ENCODE measurements around the gene ENOPH1. TPM values are rescaled to one million over a fixed set of nuclear protein-coding genes. Genes with fewer than 3 reads are reported as not detected.

ENOPH1 gene
- total RNA-seq, 2 experiments from 2014 or later = 17.9 to 19.4 TPM

DNA sequence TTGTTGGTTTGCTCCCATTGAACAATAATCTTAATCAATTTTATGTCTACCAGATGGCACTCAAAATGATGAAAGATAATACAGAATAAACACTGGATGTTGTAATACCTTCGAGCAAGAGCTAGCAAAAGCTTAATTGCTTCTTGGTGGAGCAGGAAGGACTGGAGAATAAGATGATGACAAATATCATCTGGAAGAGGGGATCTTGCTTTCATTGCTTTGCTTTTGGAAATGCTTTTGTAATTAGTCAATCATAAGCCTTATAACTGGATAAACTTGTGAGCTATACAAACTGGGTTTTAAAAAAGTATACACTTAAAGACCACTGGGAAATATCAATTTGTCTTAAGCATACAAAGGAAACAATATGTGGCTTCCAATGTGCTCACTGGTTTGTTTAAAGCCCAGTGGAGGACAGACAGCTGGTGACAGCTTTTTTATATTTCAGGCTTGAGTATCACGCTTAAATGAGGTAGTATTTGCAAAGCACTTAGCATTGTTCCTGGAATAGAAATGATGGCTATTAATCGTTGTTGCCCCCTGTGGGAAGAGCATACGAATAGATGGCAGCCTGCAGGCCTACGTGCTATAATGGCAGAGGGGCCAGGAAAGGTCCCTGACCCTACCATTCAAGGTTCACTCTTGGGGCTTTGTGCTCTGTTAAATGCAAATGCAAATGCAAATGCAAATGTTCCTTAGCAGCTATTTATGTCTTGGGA lies 70.2 kb downstream of the ENOPH1 start:
- ATAC-seq (ENCODE audit: poor library complexity) = no peak
- ChIA-PET CTCF (interaction anchor here (0.8 kb wide), 1 partner anchor 8 kb away, joined by 3 read pairs; no protein-coding TSS in a partner anchor), POLR2A (no interaction called here)
- DNase-seq = no peak
- H3K9me3 ChIP-seq (ENCODE audit: control insufficient read depth in 1 of 2, insufficient read depth in 1 of 2, low read length in 2 of 2) = no peaks in the 10 kb centered on the region
- Mint-ChIP-seq H3K4me3 (no peak overlapping the region), H3K27me3 (no peaks in the 10 kb centered on the region), H3K27ac (no peak overlapping the region), H3K9me3 (no peaks in the 10 kb centered on the region), H3K4me1 (ENCODE audit: low read depth) (no peaks in the 10 kb centered on the region), H3K36me3 (ENCODE audit: low read depth) (no peaks in the 10 kb centered on the region)
- no peak overlapping the region for H3K4me3 ChIP-seq (ENCODE audit: low read length)
- TF ChIP-seq, protein P1, sequence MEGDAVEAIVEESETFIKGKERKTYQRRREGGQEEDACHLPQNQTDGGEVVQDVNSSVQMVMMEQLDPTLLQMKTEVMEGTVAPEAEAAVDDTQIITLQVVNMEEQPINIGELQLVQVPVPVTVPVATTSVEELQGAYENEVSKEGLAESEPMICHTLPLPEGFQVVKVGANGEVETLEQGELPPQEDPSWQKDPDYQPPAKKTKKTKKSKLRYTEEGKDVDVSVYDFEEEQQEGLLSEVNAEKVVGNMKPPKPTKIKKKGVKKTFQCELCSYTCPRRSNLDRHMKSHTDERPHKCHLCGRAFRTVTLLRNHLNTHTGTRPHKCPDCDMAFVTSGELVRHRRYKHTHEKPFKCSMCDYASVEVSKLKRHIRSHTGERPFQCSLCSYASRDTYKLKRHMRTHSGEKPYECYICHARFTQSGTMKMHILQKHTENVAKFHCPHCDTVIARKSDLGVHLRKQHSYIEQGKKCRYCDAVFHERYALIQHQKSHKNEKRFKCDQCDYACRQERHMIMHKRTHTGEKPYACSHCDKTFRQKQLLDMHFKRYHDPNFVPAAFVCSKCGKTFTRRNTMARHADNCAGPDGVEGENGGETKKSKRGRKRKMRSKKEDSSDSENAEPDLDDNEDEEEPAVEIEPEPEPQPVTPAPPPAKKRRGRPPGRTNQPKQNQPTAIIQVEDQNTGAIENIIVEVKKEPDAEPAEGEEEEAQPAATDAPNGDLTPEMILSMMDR (IDR thresholded peaks at IDR 0.05) = no peak
- intact Hi-C loops (cut with DNase I, micrococcal nuclease) = no loop called here
- no peaks in the 10 kb centered on the region for H3K36me3 ChIP-seq (ENCODE audit: insufficient read depth, low read length)
- H3K4me1 ChIP-seq (ENCODE audit: insufficient read depth, low read length) = no peaks in the 10 kb centered on the region
- H3K27ac ChIP-seq (ENCODE audit: low read depth in 1 of 2, low read length in 2 of 2) = no peak overlapping the region
- H3K27me3 ChIP-seq (ENCODE audit: control insufficient read depth in 1 of 2, insufficient read depth in 2 of 2, low read length in 2 of 2) = no peaks in the 10 kb centered on the region

DNA sequence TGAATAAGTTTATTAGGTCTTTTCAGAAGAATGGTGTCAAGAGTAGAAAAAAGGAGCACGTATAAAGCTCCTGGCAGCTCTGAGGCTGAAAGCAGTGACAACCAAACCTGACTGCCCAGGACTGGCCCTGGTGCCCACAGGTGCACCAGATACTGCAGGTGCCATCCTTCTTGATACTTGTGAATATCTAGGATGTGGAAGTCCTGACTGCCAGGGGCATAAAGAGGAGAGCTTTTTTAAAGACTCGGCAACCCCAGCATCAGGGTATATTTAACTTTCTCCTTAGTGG lies 70.7 kb downstream of the ENOPH1 start:
- TF ChIP-seq, protein P1 (IDR thresholded peaks at IDR 0.05) = no peak
- Histone ChIP-seq H3K4me3 (ENCODE audit: low read length) (no peak overlapping the region), H3K27ac (ENCODE audit: low read depth in 1 of 2, low read length in 2 of 2) (no peak overlapping the region), H3K4me1 (ENCODE audit: insufficient read depth, low read length) (no peaks in the 10 kb centered on the region), H3K9me3 (ENCODE audit: control insufficient read depth in 1 of 2, insufficient read depth in 1 of 2, low read length in 2 of 2) (no peaks in the 10 kb centered on the region), H3K27me3 (ENCODE audit: control insufficient read depth in 1 of 2, insufficient read depth in 2 of 2, low read length in 2 of 2) (no peaks in the 10 kb centered on the region), H3K36me3 (ENCODE audit: insufficient read depth, low read length) (no peaks in the 10 kb centered on the region)
- Mint-ChIP-seq H3K27me3 (no peaks in the 10 kb centered on the region), H3K27ac (no peak overlapping the region), H3K9me3 (no peaks in the 10 kb centered on the region), H3K4me3 (no peak overlapping the region), H3K4me1 (ENCODE audit: low read depth) (no peaks in the 10 kb centered on the region), H3K36me3 (ENCODE audit: low read depth) (no peaks in the 10 kb centered on the region)
- ChIA-PET CTCF (interaction anchor here (0.8 kb wide), 1 partner anchor 8 kb away, joined by 3 read pairs; no protein-coding TSS in a partner anchor), POLR2A (no interaction called here)
- DNase-seq (no peak), ATAC-seq (ENCODE audit: poor library complexity) (no peak)
- intact Hi-C loops (cut with DNase I, micrococcal nuclease) = no loop called here

DNA sequence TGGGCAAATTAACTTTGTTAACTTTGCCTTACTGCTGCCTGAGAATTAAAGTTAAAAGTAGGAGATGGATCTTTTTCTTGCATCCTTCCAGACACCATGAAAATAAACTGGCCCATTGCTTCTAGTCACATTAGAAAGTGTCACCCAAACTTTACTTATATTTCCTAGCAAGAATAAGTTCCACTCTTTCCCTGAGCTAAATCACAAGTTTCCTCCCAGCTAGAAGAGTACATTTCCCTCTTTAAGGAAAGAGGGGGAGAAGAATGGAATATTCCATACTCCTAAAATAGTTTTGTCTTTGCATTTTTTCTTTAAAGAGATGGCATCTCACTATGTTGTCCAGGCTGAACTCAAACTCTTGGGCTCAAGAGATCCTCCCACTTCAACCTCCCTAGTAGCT lies 77.6 kb downstream of the ENOPH1 start:
- peaks cover 0 to 3% of the 10 kb centered on the region in 2 experiments for H3K27me3 ChIP-seq (ENCODE audit: control insufficient read depth in 1 of 2, insufficient read depth in 2 of 2, low read length in 2 of 2)
- ChIA-PET POLR2A (no interaction called here), CTCF (interaction anchor here (1.0 kb wide), 1 partner anchor 7 kb away, joined by 3 read pairs; no protein-coding TSS in a partner anchor)
- H3K4me1 ChIP-seq (ENCODE audit: insufficient read depth, low read length) = no peaks in the 10 kb centered on the region
- H3K36me3 ChIP-seq (ENCODE audit: insufficient read depth, low read length) = no peaks in the 10 kb centered on the region
- Mint-ChIP-seq H3K27me3 (peaks cover 10% of the 10 kb centered on the region), H3K4me1 (ENCODE audit: low read depth) (no peaks in the 10 kb centered on the region), H3K4me3 (no peak overlapping the region), H3K27ac (no peak overlapping the region), H3K36me3 (ENCODE audit: low read depth) (no peaks in the 10 kb centered on the region), H3K9me3 (no peaks in the 10 kb centered on the region)
- TF ChIP-seq, protein P1 (IDR thresholded peaks at IDR 0.05) = no peak
- intact Hi-C loops (cut with DNase I, micrococcal nuclease) = no loop called here
- ATAC-seq (ENCODE audit: poor library complexity) = no peak
- H3K4me3 ChIP-seq (ENCODE audit: low read length) = no peak overlapping the region
- H3K27ac ChIP-seq (ENCODE audit: low read depth in 1 of 2, low read length in 2 of 2) = no peak overlapping the region
- DNase-seq = no peak
- no peaks in the 10 kb centered on the region for H3K9me3 ChIP-seq (ENCODE audit: control insufficient read depth in 1 of 2, insufficient read depth in 1 of 2, low read length in 2 of 2)
